ENCODE results near the gene FRMPD1.

DNA sequence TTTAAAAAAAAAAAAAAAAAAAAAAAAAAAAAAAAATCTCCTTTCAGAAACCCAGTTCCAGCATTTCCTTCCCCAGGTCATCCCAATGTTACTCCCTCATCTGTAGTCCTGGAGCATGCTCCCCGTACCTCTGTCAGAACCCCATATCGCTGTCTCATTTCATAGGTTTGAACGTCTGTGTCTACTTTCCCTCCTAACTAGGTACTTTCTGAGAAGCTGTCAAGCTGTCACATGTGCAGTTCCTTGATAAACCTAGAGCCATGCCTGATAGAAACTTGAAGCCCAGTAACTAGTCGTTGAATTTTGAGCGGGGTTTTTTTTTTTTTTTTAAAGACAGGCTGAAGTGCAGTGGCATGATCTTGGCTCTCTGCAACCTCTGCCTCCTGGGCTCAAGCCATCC lies 118.6 kb downstream of the FRMPD1 start:
- TF ChIP-seq, protein P1, sequence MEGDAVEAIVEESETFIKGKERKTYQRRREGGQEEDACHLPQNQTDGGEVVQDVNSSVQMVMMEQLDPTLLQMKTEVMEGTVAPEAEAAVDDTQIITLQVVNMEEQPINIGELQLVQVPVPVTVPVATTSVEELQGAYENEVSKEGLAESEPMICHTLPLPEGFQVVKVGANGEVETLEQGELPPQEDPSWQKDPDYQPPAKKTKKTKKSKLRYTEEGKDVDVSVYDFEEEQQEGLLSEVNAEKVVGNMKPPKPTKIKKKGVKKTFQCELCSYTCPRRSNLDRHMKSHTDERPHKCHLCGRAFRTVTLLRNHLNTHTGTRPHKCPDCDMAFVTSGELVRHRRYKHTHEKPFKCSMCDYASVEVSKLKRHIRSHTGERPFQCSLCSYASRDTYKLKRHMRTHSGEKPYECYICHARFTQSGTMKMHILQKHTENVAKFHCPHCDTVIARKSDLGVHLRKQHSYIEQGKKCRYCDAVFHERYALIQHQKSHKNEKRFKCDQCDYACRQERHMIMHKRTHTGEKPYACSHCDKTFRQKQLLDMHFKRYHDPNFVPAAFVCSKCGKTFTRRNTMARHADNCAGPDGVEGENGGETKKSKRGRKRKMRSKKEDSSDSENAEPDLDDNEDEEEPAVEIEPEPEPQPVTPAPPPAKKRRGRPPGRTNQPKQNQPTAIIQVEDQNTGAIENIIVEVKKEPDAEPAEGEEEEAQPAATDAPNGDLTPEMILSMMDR (IDR thresholded peaks at IDR 0.05), result no peak
- no peak for TF ChIP-seq EP300 (IDR thresholded peaks at IDR 0.05)
- TF ChIP-seq POLR2A (IDR thresholded peaks at IDR 0.05; ENCODE audit: low read depth), result no peak
- TF ChIP-seq POLR2AphosphoS5 (IDR thresholded peaks at IDR 0.05), result no peak
